A673 (cell line): ENCODE data around the gene HOXB9. TPM values are rescaled to one million over a fixed set of nuclear protein-coding genes. Genes with fewer than 3 reads are reported as not detected.

Experiments used
- Bru-seq: library from RNA; stranded (reverse); fragments of 400-500 nt; gene quantifications from one replicate; lab custom pipeline; 2021; lab: Mats Ljungman, UMichigan
- BruChase-seq, 2 experiments: library from RNA; stranded (reverse); fragments of 400-500 nt; gene quantifications; one replicate each; lab custom pipeline; 2021; lab: Mats Ljungman, UMichigan
- BruUV-seq: library from RNA; stranded (reverse); fragments of 400-500 nt; replicated peaks from 2 replicates; lab custom pipeline; 2021; lab: Mats Ljungman, UMichigan
- CTCF ChIA-PET: fragments of 300-600 bp; sonication (Branson Sonifier 250); formaldehyde crosslinking; loops from one replicate; lab custom pipeline; 2022; ENCODE audit warnings: antibody characterized with exemption; lab: Charles Lee
- POLR2A ChIA-PET: fragments of 300-600 bp; sonication (Branson Sonifier 250); formaldehyde crosslinking; loops from one replicate; lab custom pipeline; 2022; ENCODE audit warnings: antibody characterized with exemption; ENCODE audit not compliant: low non-redundant PET; lab: Charles Lee
- DNase-seq: peaks from one replicate; pipeline ENCODE4 v3.0.0-alpha.2; 2015; ENCODE audit warnings: low spot score
- H3K27ac ChIP-seq: fragments of 200-600 bp; sonication (generic); 2 replicates; pipeline ENCODE4 v1.5.1; 2016; ENCODE audit warnings: mixed run types, low read depth, mild to moderate bottlenecking, mixed read lengths, antibody characterized with exemption, low read length; ENCODE audit not compliant: poor library complexity, severe bottlenecking
- H3K27me3 ChIP-seq: fragments of 200-600 bp; sonication (generic); replicated peaks from 2 replicates; pipeline ENCODE4 v1.6.1; 2017; ENCODE audit warnings: mixed run types, low read depth, mild to moderate bottlenecking, mixed read lengths, antibody characterized with exemption, low read length; ENCODE audit not compliant: insufficient read depth, poor library complexity
- H3K36me3 ChIP-seq: fragments of 200-600 bp; sonication (generic); 2 replicates; pipeline ENCODE4 v1.6.1; 2016; ENCODE audit warnings: mixed run types, mild to moderate bottlenecking, mixed read lengths, antibody characterized with exemption, low read length; ENCODE audit not compliant: insufficient read depth, poor library complexity, severe bottlenecking
- H3K4me1 ChIP-seq: fragments of 200-600 bp; sonication (generic); 2 replicates; pipeline ENCODE4 v1.6.1; 2017; ENCODE audit warnings: mixed run types, mild to moderate bottlenecking, mixed read lengths, antibody characterized with exemption, low read length; ENCODE audit not compliant: insufficient read depth, poor library complexity, severe bottlenecking
- H3K4me3 ChIP-seq: fragments of 200-600 bp; sonication (generic); 2 replicates; pipeline ENCODE4 v1.5.1; 2016; ENCODE audit warnings: low read depth, mixed run types, mild to moderate bottlenecking, mixed read lengths, low read length; ENCODE audit not compliant: poor library complexity, severe bottlenecking
- H3K9me3 ChIP-seq: fragments of 200-600 bp; sonication (generic); 2 replicates; pipeline ENCODE4 v1.6.1; 2016; ENCODE audit warnings: mixed run types, low read depth, mild to moderate bottlenecking, mixed read lengths, antibody characterized with exemption, low read length; ENCODE audit not compliant: poor library complexity, severe bottlenecking
- CTCF ChIP-seq: fragments of 300-800, 200-600 bp; sonication (generic); conservative IDR thresholded peaks from 2 replicates; pipeline ENCODE4 v1.5.1; 2017; ENCODE audit warnings: low read depth, mild to moderate bottlenecking, antibody characterized with exemption, low read length, moderate library complexity, mixed read lengths
- EZH2 ChIP-seq: fragments of 200-600 bp; sonication (generic); IDR thresholded peaks from 2 replicates; pipeline ENCODE4 v1.6.1; 2017; ENCODE audit warnings: borderline replicate concordance, low read depth, mild to moderate bottlenecking, mixed read lengths, antibody characterized with exemption, low read length; ENCODE audit not compliant: poor library complexity, severe bottlenecking
- intact Hi-C: fragments of 100-400 bp; cut with micrococcal nuclease; formaldehyde crosslinking; loops from one replicate; pipeline ENCODE4 v1.10.0; 2022; ENCODE audit not compliant: unreplicated experiment
- long read RNA-seq: library from polyadenylated mRNA; stranded (forward); transcript quantifications from one replicate; pipeline ENCODE4 v2.0.0, GENCODE V29; 2022
- total RNA-seq: library from RNA; stranded (reverse); gene quantifications from 2 replicates; pipeline ENCODE4 v1.2.3, GENCODE V29; 2021

Gene HOXB9
- total RNA-seq = 8.2 and 14.6 TPM in 2 replicates
- percentile 53 among the genes with signal in this experiment for Bru-seq, nascent RNA
- percentile 67 among the genes with signal in this experiment for BruChase-seq, experiment 1, labeled RNA remaining after a 2-hour chase
- percentile 73 among the genes with signal in this experiment for BruChase-seq, experiment 2, labeled RNA remaining after a 6-hour chase
- long read RNA-seq, partial matches to known transcripts = 2 of 3 reads
- long read RNA-seq, other reads (novel, unspliced or antisense) = 0 of 3 reads

GRCh38 chr17:48626245-48627117 lies at the start of gene HOXB9:
Gene HOXB9, minus strand, starts transcription at chr17:48626358. Its CDS starts 89 bp downstream, at chr17:48626269.
- intact Hi-C loops = no loop called here
- POLR2A ChIA-PET = interaction anchor here (0.6 to 0.7 kb wide), 5 partner anchors 16 to 411 kb away, joined by 3 to 12 read pairs (median 6); partner anchors contain the start of gene HOXB7
- peak; percentile 64 for DNase-seq
- Histone ChIP-seq H3K9me3 (no peaks in the 10 kb centered on the region), H3K4me1 (peaks cover 20% of the 10 kb centered on the region), H3K27ac (peak within 1 kb of the TSS; percentile 64), H3K27me3 (no peaks in the 10 kb centered on the region), H3K36me3 (no peaks in the 10 kb centered on the region), H3K4me3 (peak within 1 kb of the TSS; percentile 60)
- BruUV-seq = no TSS peak
- CTCF ChIA-PET = interaction anchor here (0.6 to 2.6 kb wide), 4 partner anchors 10 to 21 kb away, joined by 3 to 7 read pairs (median 4); no protein-coding TSS in a partner anchor
- TF ChIP-seq EZH2 = no peak
- TF ChIP-seq CTCF = no peak

- TF ChIP-seq CTCF (no peak), EZH2 (no peak)
- intact Hi-C loops = loop anchor here (5.0 to 10.0 kb wide), 4 partner anchors 82 to 552 kb away; no protein-coding TSS in a partner anchor
- no TSS peak for BruUV-seq
- Histone ChIP-seq H3K27me3 (no peaks in the 10 kb centered on the region), H3K36me3 (no peaks in the 10 kb centered on the region), H3K9me3 (no peaks in the 10 kb centered on the region), H3K4me1 (peaks cover 9% of the 10 kb centered on the region), H3K4me3 (peak overlapping the region; percentile 42), H3K27ac (peak overlapping the region; percentile 52)
- CTCF ChIA-PET = interaction anchor here (0.6 to 2.2 kb wide), 24 partner anchors 12 to 646 kb away, joined by 3 to 39 read pairs (median 5); partner anchors contain the start of genes ATP5MC1 and PRAC2
- no peak for DNase-seq
- POLR2A ChIA-PET = no interaction called here
Measured at GRCh38 chr17:48672340-48672739, 46.2 kb upstream of the HOXB9 start.

GRCh38 chr17:48671697-48672171 lies 45.6 kb upstream of the HOXB9 start:
- Histone ChIP-seq H3K36me3 (no peaks in the 10 kb centered on the region), H3K4me3 (peak overlapping the region; percentile 42), H3K27me3 (no peaks in the 10 kb centered on the region), H3K4me1 (peaks cover 6% of the 10 kb centered on the region), H3K9me3 (no peaks in the 10 kb centered on the region), H3K27ac (peak overlapping the region; percentile 52)
- intact Hi-C loops = loop anchor here (5.0 to 10.0 kb wide), 4 partner anchors 83 to 553 kb away; no protein-coding TSS in a partner anchor
- ChIA-PET CTCF (interaction anchor here (0.6 to 2.2 kb wide), 25 partner anchors 12 to 645 kb away, joined by 3 to 39 read pairs (median 5); partner anchors contain the start of genes ATP5MC1 and PRAC2), POLR2A (no interaction called here)
- peak; percentile 90 for DNase-seq
- no TSS peak for BruUV-seq
- no peak for TF ChIP-seq EZH2
- peak; percentile 92 for TF ChIP-seq CTCF
